Activated CD8-positive, alpha-beta memory T cell treated with anti-CD3 and anti-CD28 coated beads, Interleukin-2, amount 50 U/mL, for 1 hour (primary cell): Measurements from ENCODE around the gene ELP5.
A peak's percentile ranks its signal among the peaks of the same experiment; 100 is the strongest.

Experiments used
- DNase-seq: peaks from one replicate; pipeline ENCODE4 v3.0.0-alpha.2; 2020; ENCODE audit errors: extremely low read depth

ELP5 gene

DNA sequence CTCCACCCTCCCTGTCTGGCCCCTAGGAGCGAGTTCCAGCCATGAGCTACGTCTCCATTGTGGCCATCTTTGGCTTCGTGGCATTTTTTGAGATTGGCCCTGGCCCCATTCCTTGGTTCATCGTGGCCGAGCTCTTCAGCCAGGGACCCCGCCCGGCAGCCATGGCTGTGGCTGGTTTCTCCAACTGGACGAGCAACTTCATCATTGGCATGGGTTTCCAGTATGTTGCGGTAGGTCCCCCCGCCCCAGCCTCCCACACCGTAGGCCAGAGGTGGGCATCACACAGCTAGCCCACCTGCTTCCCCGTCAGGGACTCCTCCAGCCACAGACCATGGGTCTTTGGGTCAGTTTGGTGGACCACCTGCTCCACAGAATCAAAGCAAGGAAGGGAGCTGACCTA lies 33.7 kb downstream of the ELP5 start:
- DNase-seq = no peak

DNA sequence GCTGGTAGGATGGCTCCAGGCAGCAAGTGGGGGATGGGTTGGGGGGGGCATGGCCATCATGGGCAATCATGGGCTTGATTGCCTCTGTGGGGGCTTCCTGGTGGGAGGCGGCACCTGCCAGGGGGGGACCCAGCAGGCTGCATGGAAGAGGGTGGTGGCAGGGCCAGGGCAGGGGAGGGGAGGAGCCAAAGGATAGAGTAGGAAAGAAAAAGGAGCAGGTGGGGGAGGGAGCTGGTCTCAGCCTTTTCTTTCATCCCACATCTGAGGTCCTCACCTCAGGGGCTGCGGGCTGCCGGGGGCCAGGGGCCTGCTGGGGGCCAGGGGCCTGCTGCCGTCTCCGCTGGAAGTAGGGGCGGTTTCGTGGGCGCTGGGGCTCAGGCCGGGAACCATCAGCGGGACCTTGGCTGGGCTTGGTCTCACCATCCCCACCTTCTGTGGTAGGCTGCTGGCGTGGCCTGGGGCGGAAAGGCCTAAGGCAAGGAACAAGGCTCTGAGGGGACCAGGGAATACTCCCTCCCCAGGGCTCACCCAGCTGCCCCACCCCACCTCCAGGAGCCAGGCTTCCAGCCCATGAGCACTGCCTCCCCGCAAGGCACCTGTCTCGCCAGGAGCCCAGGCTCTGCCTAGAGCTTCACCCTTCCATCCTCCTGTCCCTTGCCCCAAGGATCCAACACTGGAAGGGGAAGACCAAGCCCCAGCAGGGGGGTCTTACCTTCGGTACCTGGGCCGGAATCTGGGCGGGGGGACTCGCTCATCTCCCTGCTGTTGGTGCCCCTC lies 37.4 kb downstream of the ELP5 start:
- no peak for DNase-seq

DNA sequence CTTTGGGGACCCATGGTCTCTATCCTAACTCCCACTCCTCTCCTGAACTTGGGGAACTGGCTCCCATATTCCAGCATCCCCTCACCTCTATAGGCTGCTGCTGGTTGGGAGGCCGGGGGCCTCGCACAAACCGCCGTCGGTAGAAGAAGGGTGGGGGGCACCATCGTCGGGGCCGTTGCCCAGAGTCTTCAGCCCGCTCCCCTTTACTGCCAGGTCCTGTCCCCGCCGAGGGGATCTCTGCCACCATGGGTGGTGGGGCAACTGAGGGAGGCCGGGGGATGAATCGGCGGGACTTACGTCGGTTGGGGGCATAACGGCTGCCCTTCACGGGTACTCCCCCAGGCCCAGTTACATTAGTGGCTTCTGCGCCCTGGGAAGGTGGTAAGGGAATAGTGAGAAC lies 38.2 kb downstream of the ELP5 start:
- DNase-seq = no peak

DNA sequence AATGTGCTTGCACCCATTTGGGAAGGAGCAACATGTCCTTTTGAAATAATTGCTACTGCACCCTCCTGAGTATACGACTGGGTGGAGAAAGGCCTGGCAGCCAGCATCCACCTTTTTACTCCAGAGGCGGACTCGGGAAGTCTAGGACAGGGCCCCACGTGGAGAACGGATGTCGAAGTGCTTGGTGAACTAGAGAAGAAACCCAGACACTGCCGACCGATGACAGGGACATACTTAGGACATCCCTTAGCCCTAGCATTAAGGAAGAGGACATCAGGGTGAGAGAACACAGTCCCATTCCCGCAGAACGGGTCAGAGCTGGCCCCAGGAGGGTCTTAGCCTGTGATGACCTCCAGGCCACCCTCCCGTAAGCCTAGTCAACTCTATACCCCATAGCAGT lies 38.7 kb downstream of the ELP5 start:
- DNase-seq = no peak

DNA sequence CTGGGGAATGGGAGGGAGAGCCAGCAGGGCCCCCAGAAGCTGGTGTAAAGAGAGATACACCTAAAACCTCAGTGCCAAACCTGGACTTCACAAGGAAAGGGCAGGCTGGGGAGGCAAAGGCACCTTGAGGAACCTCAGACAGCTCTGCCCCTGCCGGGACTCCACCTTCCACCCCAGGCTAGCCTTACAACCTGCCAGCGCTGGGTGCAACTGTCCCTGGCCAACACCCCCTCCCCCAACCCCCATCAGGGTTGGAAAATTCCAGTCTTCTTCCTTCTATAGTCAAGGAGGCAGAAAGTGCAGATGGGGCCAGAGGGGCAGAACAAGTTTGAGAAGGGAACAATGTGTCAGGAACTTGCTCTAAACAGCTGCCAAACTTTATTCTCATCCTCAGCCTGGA lies 40.2 kb downstream of the ELP5 start:
- no peak for DNase-seq

DNA sequence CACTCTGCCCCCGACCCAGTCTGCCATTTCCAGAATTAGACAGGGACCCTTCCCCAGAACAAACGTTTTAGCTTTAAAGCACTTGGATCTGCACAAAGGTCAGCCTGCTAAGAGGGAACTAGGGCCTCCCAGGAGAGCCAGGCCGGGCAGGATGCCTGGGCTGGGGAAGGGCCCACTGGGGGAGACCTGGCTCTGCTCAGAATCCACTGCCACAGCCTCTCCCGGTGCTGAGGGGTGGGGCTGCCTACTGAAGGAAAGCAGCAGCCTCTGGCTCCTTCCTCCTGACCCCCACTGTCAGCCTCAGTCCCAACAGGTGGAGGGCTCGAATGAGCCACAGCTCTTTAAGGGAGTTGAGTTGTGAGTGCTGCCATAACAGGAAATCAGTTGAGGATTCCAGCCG lies 40.7 kb downstream of the ELP5 start:
- DNase-seq = no peak

DNA sequence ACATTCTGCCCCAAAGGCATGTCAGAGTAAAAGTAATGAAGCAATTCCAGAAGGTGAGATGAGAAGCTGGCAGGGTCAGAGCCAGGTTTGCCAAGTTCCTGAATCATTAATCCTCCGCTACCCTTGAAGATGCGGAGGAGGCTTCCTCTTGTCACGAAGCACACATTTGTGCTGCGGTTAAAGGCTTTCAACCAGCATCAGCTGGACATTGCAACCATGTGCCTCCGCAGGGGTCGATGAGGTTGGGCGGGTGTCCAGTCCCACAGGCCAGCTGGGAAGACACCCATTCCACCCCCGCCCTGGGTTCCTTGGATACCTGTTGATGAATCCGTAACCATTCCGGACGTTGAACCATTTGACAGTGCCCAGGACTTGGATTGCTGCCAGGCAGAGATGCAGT lies 41.1 kb downstream of the ELP5 start:
- DNase-seq = no peak

DNA sequence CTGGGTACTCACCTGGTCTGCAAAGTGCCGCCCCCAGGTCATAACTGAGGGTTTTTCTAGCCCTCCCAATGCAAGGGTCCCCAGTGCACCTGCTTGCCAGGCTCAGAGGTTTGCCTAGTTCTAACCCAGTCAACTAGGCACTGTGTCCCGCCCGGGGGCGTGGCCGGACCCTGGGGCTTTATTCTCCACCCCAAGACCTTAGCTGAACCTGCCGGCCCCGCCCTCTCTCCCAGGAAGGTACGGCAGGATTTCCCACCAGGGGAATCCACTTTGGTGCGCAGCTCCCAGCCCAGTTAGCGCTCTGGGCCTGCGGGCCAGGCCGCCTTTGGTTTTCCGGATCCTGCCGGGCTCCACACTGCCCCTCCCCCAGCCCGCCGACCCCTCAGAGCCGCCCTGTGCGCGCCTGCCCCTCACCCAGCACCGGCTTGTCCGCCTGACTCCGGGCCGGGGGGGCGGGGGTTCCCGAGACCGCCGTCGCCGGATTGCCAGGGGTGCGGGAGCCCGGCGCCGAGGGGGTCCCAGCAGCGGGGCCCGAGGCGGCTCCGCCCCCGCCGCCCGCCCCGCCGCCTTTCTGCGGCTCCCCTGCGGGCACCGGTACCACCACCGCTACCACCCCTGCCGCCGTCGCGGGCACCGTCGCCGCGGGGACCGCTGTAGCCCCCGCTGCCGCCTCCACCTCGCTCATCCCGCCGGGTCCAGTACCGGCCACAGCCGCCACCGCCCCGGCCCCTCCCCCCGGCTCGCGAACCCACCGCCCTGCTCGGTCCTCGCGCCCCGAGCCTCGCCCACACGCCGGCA lies 42.0 kb downstream of the ELP5 start:
- DNase-seq = no peak

DNA sequence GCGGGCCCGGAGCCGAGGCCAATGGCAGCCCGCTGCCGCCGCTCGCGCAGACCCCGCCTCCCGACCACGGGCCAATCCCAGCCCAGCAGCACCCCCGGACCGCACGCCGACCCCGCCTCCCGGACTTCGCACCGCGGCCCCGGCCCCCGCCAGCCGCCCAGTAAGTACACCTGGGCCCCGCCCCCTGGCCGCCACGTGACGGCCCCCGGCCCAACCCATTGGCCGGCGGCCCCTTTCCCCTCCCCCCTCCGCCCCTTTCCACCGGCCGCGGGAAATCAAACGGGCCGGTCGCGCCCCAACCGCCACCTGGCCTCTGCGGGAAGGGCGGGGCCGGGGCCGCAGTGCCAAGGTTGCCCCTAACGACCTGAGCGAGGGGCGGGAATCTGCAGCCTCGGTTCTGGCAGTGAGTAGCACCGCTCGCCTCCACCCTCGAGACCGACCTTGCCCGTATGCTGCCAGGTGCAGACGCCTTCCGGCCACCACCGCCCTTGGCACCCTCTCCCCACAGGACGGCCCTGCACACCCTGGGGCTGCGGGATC lies 42.7 kb downstream of the ELP5 start, which contains the start of gene YBX2:
Gene YBX2 (minus strand): TSS at position 26 of the 540 bp plus-strand sequence. CDS start 139 bp downstream, outside the sequence.
- DNase-seq = no peak

DNA sequence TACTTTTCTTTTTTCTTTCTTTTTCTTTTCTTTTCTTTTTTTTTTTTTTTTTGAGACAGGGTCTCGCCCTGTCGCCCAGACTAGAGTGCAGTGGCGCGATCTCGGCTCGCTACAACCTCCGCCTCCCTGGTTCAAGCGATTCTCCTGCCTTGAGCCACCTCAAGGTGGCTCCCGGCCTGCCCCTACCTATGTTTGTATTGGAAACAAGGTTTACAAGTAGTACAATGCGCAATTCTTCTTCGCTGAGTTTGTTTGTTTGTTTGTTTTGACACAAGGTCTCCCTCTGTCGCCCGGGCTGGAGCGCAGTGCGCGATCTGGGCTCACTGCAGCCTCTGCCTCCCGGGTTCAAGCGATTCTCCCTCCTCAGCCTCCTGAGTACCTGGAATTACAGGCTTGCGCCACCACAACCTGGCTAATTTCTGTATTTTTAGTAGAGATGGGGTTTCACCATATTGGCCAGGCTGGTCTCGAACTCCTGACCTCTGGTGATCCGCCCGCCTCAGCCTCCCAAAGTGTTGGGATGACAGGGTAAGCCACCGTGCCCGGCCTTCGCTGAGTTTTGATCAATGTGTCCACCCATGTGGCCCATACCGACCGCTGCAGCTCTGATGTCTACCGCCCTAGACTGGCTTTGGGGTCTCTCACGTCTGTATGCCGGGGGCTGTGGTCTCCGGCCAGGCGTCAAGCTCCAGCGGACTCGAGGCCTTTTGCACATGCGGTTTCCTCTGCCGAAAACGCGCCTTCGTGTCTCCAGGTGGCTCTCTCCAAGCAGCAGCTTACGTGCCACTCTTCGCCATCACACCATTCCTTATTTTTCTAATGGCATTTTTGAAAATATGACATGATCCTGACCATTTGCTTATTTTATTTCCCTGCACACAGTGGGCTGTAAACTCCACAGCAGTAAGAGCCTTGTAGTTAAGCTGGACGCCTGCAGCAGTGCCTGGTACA lies 43.5 kb downstream of the ELP5 start:
- DNase-seq = no peak

DNA sequence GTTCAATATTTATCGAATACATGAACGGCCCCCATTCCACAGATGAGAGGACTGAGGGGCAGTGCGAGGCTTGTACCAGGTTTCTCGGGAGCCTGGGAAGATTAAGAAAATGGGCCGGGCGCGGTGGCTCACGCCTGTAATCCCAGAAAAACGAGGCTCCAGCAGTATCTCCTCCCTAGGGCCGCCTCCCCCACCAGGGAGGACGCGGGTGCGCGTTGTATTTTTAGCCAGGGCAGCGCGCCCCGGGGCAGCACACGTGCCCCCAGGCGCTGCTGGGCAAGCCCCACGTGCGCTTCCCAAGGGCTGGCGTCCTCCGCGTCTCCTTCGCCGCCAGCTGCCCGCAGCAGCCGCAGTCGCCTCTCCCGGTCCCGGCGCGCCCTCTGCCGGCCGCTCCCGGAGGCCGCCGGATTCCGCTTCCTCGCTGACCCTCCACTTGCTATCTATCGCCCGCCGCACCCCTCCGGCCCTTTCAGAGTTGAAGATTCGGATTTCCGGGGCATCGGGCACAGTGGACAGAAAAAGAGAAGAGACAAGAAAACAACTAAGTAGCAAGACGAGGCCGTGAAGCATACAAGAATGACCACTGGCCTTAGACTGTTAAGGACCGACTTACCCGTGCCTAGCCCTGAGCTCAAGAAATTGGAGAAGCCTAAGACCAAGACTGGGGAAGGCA lies 44.3 kb downstream of the ELP5 start:
- DNase-seq = no peak

DNA sequence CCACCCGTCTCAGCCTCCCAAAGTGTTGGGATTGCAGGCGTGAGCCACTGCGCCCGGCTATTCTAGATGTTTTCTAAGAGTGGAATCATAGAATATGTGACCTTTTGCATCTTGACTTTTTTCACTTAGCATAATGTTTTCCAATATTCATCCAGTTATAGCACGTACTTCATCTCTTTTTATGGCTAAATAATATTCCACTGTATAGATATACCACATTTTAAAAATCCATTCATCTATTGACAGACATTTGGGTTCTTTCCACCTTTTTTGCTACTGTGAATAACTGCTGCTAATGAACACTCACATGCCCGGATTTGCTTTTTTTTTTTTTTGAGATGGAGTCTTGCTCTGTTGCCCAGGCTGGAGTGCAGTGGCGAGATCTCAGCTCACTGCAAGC lies 52.2 kb downstream of the ELP5 start:
- no peak for DNase-seq

DNA sequence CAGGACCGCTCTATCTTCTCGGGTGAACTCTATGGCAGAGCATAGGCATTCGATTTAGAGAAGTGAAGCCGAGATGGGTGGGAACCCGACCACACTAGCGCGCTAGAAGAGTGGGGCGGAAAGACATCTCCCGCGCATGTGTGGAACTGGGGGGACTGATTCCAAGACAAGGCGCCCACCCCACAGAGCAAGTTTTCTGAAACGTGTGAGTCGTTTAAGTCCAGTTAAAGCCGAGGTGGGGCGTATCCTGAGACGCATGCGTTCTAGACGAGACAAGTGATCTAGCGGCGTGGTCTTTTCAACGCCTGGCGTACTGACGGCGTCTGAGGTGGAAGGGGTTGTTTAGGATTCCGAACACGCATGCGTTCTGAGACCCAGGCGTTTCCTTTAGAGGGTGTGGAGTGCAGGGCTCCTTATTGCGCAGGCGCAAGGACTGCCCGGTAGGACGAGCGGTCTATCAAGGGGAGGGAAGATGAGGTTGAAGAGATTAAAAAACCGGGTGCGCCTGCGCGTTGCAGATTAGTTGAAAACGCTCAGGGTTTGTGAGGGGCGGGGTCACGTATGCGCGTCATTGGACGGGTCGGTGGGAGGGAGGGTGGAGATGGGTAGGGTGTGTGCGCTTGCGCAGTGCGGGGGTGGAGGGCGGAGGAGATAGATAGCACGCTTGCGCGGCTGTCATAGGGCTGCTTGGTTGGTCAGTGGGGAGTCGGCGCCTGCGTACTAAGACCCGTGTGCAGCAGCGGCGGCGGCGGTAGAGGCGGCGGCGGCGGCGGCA lies 55.1 kb downstream of the ELP5 start, which contains the start of gene EIF5A:
Gene EIF5A (plus strand): TSS at position 718 of the 775 bp plus-strand sequence. CDS start 2,008 bp downstream, outside the sequence.
- peak; percentile 100 for DNase-seq

DNA sequence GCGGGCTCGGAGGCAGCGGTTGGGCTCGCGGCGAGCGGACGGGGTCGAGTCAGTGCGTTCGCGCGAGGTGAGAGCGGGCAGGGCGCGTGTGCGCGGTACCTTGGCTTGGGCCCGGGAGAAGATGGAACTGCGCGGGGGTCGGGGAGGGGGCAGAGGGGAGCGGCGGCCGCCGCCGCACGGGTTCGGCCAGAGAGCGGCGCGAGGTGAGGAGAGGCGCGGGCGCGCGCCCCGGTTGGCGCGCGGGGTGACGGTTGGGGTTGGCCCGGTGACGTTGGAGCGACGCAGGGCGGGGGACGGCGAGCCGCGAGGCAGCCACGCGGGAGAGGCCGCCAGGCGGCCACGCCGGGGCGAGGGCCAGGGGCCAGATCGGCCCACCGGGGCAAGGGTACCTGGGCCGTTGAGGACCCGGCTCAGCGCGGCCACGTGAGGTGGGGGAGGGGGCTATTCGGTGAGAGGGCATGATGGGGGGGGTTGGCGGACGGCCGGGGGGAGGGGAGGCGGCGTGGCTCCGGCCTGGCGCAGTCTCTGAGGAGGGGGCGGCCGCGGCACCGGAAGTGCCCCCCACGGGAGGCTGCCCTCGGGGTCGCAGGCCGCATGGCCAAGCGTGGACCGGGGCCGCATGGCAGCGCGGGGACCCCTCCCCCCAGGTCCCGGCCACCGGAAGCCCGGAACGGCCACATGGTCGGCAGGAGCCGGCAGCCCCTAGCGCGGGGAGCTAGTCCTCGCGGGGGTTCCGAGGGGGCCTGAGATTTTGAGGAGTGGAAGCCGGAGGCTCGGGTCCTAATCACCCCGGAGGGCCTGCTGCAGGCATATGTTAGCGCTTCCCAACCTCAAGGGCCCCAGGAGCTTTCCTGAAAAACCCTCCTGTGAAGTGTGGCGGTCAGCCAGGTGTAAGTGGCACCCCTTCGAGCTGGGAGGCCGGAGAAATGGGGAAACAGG lies 55.9 kb downstream of the ELP5 start:
- no peak for DNase-seq

DNA sequence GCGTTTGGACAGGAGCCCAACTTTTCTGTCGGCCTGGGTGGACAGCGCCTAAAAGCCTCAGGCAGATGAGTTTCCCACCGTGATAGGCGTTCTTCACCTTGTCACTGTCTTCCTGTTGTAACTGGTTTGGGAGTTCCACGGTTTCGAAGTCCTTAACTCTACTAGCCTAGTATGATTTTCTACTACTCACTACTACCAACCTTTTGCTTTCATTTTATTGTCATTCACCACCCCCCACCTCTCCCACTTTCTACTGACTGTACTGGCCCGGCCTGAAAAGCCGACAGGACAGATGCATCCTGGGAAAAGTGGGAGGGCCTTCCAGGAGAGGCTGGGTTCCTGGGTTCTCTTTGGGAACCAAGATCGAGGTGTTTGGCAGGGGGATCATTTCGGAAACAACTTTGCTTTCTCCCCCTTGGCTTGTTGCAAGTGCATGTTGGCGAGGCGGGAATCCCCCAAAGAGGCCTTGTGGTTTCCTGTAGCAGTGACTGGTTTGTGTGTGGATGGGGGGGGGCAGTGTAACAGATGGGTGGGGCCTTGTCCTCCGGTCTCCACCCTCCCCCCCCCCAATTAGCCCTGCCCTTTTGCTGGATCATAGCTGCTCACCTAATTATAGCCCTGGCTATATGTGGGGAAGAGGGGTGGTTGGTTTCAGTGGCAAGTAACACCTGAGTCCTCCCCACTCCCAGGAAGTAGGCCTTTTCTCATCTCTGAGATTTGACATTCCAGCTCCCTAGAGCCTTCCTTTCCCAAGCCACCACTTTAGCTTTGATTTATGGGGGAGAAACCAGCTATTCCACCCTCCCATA lies 56.8 kb downstream of the ELP5 start:
- DNase-seq = peak; percentile 88
